Islet of Langerhans (tissue), 1 donor: Measurements from ENCODE around the gene CTTNBP2.

Experiments used
- FAIRE-seq: peaks from one replicate; lab custom pipeline; 2011; peaks lifted over from hg19 to GRCh38; lab: Jason Lieb, UNC

Gene CTTNBP2

DNA sequence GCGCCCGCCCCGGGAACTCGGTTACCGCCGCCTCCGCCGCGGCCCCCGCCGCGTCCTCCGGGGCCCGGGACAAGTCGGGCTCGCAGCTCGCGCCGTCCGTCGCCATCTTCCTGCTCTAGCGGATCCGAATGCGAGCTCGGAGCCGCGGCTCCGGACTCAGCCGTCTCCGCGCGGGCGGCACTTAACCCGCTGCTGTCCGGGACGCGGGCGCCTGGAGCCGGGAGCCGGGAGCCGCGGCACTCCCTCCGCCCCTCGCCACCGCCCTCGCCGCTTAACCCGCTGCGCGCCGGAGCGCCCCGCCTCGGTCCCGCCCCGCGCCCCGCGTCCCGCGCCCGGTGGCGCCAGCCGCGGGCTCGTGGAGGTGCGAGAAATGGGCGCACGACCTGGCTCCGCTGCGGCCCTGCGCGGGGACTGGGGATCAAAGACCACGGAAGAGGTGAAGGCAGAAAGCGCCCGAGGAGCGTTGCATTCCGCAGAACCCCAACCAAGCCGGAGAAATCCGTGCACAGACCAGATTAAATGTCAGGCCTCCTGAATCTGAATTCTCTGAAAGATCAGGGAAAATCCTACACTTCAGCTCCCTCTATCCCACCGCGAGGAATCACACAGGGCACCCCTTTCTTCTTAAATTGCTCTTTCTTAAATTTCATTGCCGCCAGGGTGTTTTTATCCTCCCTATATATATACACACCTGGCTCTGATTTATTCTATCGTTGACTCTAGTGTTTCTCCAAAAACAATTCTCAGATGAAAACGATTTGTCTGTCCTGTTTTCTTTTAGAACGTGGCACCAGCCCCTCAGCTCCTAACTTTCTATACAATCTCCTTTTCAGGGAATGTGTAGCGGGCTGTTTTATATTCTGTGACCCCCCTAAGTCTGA, at the start of gene CTTNBP2:
Gene CTTNBP2, minus strand, starts transcription at position 132 of the 881 bp plus-strand sequence. Its CDS starts 26 bp downstream, at position 106.
- no peak for FAIRE-seq

GRCh38 chr7:117916309-117916708, 43.1 kb upstream of the CTTNBP2 start:
- no peak for FAIRE-seq

DNA sequence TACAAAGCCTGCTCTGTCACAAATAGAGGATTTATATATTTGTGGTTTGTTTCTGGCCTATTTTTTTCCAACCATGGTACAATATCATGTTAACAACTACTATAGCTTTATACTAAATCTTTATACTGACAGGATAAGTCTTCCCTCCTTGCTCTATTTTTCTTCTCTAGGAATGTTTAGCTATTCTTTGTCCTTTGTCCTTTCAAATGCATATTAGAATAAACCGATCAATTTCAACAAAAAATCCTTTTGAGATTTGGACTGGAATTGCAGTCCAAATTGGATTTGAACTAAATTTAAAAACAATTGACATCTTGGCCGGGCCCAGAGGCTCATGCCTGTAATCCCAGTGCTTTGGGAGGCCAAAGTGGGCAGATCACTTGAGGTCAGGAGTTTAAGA, 39.2 kb upstream of the CTTNBP2 start:
- FAIRE-seq = no peak

DNA sequence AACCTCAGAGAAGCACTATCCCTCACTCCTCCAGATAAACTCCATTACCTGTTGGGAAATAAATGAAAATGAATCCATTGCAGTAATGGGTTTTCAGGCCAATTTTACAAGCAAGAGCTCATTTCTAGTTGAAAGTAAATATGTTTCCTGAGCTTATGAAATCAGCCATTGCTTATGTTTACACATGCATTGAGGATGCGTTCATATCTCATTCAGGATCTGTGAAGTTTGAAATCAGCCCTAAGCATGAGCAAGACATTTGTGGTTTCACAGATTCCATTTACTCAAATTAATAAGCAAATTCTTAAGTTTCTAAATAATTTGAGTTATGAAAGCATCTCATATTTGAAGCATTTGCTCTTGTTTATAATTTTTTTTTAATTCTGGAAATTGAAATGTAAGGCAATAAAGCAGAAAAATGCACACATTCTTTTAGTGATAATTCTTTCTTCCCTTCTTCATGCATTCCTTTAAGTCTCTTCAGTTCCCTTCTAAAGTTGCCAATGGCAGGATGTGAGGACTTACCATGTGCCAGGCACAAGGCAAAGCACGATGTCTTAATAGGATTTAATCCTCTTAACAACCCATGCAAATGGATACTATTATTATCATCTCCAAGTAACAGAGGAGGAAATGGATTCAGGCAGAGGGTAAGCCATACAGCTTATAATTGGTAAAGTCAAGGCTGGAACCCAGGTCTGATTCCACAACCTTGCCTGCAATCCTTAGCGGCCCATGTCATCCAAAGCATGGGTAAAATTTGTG, 35.0 kb upstream of the CTTNBP2 start:
- FAIRE-seq = no peak

DNA sequence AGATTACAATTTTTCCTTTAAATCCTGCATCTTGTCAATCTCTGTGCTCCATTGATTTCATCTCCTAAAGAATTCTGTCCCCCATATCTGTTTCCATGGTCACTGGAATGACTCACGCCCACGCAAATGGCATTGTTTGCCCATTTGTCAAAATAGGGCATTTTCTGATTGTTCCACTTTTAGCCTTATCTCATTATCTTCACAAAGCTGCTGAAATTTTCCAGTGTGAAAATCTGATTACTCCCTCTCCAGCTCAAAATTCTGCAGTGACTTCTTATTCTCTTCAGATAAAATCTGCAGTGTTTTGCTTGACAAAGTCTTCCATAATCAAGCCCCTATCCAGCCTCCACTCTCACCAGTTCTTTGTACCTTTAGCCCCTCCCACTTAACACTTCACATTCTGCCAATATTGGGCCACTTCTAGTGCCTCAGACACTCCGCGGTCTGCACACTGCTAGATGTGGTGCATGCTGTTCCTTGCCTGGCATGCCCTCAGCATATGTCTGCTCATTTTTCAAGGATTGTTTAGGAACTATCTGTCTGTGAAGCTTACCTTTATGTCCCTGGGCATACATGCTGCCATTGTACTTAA, 33.9 kb upstream of the CTTNBP2 start:
- no peak for FAIRE-seq

- no peak for FAIRE-seq
Observed at GRCh38 chr7:117902314-117902889, 29.2 kb upstream of the CTTNBP2 start.

GRCh38 chr7:117901089-117901797, 28.0 kb upstream of the CTTNBP2 start:
- FAIRE-seq = no peak

DNA sequence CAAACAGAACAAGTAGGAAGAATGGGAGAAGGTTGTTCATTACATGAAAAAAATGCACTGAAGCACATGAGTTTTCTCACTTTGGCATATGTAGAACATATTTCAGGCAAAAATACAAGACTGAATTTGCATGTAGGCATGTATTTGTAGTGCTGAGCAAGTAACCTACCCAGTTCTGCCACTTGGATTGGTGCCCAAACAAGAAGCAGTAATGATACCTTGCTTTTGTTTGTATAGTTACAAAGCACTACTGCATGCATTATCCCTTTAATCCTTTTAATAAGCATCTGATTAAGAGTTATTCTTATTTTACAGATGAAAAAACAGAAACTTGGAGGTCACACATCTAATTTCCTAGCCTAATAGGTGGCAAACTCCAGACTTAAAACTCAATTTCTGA, 23.1 kb upstream of the CTTNBP2 start:
- no peak for FAIRE-seq

GRCh38 chr7:117895276-117895675, 22.0 kb upstream of the CTTNBP2 start:
- FAIRE-seq = no peak

DNA sequence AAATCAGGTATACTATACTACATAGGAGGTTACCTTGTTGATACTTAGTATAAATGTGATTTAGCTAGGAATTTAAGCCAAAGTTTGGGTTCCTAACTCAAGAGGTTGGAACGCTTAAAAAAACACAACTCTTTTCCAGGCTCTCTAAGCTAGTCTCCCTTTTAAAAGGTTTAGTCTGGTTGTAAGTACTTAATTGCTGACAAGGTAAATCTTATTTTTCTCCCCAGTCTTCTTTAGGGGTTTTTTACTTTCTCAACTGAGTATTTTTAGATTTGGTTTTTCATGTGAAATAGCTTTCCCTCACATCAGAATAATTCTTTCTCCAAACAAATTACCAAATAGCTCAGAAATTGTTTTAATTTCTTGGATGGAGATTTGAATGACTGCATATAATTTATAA, 20.8 kb upstream of the CTTNBP2 start:
- FAIRE-seq = no peak

- FAIRE-seq = no peak
Observed at GRCh38 chr7:117892821-117893220, 19.6 kb upstream of the CTTNBP2 start.

GRCh38 chr7:117889611-117890010, 16.4 kb upstream of the CTTNBP2 start:
- no peak for FAIRE-seq

DNA sequence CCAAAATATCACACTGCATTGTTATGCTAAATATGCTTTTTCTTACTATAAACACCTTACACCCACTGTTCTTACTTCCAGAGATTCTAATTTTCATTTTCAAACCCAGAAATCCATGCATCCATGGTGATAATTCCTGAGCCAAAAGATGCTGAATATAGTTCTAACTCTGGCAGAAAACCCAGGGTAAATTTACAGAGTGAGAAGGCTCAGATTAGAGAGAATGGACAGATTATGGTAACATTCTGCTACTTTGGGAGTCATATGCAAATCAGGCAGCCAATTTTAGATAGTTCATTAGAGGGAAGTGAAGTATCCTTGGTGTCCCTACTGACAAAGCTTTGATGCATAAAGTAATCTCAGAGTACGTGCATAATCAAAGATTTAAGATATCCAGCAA, 15.4 kb upstream of the CTTNBP2 start:
- no peak for FAIRE-seq

GRCh38 chr7:117882594-117882993, 9.4 kb upstream of the CTTNBP2 start:
- FAIRE-seq = no peak

DNA sequence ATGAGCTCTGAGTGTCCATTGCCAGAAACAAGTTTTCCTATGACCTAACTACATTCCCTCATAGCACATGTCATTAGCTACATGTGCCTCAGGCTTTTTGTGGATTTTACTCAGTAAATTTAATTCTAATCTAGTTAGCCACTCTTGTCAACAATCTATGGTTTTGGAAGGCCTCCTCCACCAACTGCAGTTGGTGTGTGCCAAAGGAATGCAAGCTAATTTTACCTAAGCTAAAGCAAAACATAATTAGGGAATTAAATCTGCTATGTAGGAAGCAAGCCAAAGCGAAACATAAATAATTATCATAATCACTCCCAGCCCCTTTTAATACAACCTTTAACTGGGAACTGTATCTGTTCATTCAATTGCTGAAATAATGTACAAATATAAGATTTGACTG, 3.5 kb upstream of the CTTNBP2 start:
- no peak for FAIRE-seq

- no peak for FAIRE-seq
Observed at GRCh38 chr7:117875566-117875965, 2.3 kb upstream of the CTTNBP2 start.

DNA sequence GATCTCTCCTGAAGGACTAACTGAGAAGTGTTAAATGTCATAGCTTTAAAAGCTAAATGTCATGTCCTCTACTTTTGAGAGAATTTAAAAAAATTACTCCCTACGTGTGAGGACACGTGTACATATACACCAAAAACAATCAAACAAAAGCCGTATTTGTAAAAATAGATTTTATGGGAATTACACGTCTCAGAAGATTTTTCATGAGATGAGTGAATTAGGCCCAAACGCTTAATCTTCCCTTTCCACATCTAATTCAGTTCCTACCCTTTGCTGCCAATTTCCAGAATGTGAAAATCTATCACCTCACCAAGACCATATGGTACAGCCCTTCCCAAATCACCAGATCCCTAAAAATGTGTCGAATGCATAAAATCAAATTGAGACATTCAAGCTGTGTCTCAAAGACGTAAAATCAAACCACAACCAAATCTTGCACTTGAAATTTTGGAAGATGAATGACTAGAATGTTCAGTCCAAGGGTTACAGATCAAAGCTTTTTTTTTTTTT, 1.0 kb upstream of the CTTNBP2 start:
- FAIRE-seq = no peak

GRCh38 chr7:117872561-117873309, 506 bp downstream of the CTTNBP2 start:
- FAIRE-seq = no peak

DNA sequence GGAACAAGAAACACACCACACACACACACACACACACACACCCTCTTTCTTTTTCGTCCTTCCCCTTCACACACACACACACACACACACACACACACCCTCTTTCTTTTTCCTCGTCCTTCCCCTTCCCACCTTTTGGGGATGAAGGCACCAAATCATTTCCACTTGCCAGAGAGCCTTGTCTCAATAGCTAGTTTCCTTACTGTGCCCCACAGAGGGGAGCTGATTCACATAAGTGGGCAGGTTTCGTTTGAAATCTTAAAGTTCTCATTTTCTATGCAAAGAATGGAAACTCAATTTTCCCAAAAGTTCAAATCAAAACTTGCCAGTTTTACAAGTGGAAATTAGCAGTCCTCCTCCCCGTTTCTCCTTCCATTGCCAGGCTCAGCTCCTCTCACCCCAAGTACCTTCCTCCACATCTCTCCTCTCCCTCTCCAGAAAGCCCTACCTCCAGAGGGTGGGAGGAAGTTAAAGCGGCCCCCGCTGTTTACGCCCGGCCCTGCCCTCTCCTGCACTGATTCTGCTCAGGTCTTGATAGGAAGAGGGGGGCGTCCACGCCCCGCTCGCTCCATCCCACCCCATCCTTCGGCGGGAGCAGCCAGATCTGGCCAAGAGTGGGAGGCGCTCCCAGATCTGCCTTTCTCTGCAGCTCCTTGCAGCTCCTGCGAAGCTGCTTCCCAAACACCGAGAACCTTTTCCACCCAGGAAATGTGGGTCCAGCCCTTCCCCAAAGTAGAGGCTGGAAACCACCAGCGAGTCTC, 1.3 kb downstream of the CTTNBP2 start:
- FAIRE-seq = no peak

DNA sequence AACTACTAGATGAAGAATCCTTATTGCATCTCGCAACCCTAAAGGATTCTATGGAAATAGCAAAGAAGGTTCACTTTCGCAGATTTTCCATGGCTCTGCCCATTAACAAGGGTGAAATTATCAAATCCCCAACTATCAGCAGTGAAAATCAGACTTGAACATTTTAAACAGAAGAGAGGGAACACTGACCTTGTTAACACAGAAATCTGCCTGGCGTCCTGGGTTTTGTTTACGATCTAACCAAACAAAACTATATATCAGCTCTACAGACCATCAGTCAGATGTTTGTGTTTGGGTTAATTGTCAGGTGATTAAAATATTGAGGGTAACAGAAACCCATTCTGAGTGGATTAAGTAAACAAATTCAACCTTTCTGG, 1.9 kb downstream of the CTTNBP2 start:
- no peak for FAIRE-seq
